Urinary bladder (tissue), 4 donors: ENCODE measurements around the gene HS3ST3B1. TPM values are rescaled to one million over a fixed set of nuclear protein-coding genes. Genes with fewer than 3 reads are reported as not detected.

Experiments
- DNase-seq: peaks from one replicate; pipeline ENCODE4 v3.0.0-alpha.2; 2015; ENCODE audit errors: extremely low spot score
- H3K27ac ChIP-seq: one replicate; pipeline ENCODE4 v1.5.1; 2013; ENCODE audit warnings: low read depth, mild to moderate bottlenecking, moderate library complexity
- H3K36me3 ChIP-seq: one replicate; pipeline ENCODE4 v1.6.1; 2013; ENCODE audit warnings: mild to moderate bottlenecking, moderate library complexity; ENCODE audit not compliant: insufficient read depth
- H3K4me1 ChIP-seq: one replicate; pipeline ENCODE4 v1.6.1; 2013; ENCODE audit warnings: mild to moderate bottlenecking, moderate library complexity; ENCODE audit not compliant: insufficient read depth
- H3K4me3 ChIP-seq: one replicate; pipeline ENCODE4 v1.5.1; 2013; ENCODE audit warnings: low read depth, low read length
- WGBS: extraction: QIAGEN DNeasy Blood & Tissue Kit; methylation state at CpG from one replicate; pipeline ENCODE4 v1.1.7; 2013; 5-methylcytosine and 5-hydroxymethylcytosine counted together
- polyA plus RNA-seq: library from polyadenylated mRNA; stranded (reverse); fragments of 200-250 nt; gene quantifications from one replicate; pipeline ENCODE4 v1.2.3, GENCODE V29; 2013
- total RNA-seq: library from RNA; depleted of rRNA; stranded (reverse); fragments of >200 nt; gene quantifications from one replicate; pipeline ENCODE4 v1.2.3, GENCODE V29; 2014
- donor health status: healthy with polysubstance abuse.
- donor health status: healthy.

HS3ST3B1 gene
- total RNA-seq (2.4 TPM), polyA plus RNA-seq (2.9 TPM)

DNA sequence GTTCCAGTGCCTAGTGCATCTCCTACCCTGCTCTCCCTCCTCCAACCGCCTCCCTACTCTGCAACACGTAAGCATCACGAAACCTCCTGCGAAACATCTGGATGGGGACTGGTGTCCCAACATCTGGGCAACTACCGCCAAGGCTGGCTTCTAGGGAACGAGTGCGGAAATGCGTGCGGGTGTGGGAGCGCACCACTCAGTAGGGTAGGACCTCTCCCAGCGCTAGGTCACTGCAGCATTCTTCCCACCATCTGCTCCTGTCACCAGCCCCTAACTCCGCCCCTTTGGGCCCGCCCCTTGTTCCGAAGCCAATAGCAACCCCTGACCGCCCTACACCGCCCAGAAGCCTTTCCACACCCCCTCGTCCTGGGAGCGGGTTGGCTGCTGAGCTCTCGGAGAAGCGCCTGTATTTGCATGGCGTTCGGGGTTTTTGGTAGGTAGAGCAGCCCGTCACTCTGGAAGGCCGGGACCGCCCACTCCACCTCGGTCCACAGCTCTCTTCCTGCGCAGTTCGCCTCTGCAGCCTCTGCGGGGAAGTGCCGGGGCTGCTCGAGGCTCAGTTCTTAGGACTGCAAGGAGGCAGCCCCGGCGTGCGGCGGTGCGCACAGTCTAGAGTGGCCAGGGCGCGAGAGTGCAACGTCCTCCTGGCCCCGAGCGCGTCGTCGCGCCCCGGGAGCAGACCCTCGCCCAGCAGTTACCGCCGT is at the start of gene HS3ST3B1:
TSS of gene HS3ST3B1 (plus strand) at position 507 of the 704 bp plus-strand sequence. CDS start 438 bp downstream, outside the sequence.
- peak within 1 kb of the TSS; percentile 74 for H3K4me3 ChIP-seq
- DNase-seq: peak; percentile 98
- H3K27ac ChIP-seq: peak within 1 kb of the TSS; percentile 59
- no peaks in the 10 kb centered on the region for H3K36me3 ChIP-seq
- WGBS: under 1% methylated on average over 49 of the region's 49 CpGs
- no peaks in the 10 kb centered on the region for H3K4me1 ChIP-seq

GRCh38 chr17:14261406-14261805 is 39.5 kb upstream of the HS3ST3B1 start:
- H3K27ac ChIP-seq: no peak overlapping the region
- WGBS: 94% methylated on average over 5 of the region's 5 CpGs

DNA sequence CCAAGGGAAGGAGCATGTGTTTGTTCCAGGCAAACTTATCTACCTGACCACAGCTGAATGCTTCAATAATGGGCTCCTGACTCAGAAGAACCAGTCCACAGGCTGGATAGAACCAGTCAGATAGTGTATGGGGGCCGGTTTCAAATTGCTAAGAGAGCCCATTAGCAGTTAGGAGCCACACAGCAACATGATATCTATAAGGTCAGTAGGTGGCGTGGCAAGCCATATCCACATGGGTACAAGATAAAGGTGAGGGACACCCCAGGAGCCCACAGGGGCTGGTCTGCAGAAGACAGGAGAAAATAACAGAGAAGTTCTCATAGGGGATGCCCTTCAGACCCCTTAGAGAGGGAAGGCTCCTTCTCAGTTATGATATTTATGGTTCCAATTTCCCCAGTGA is 32.6 kb upstream of the HS3ST3B1 start:
- no peak overlapping the region for H3K27ac ChIP-seq
- no peaks in the 10 kb centered on the region for H3K4me1 ChIP-seq
- no peaks in the 10 kb centered on the region for H3K36me3 ChIP-seq
- DNase-seq: no peak
- no peak overlapping the region for H3K4me3 ChIP-seq
- 86% methylated on average over 2 of the region's 2 CpGs for WGBS

More at GRCh38 chr17:14261406-14261805, 39.5 kb upstream of the HS3ST3B1 start:
- H3K36me3 ChIP-seq: no peaks in the 10 kb centered on the region
- no peak for DNase-seq
- no peak overlapping the region for H3K4me3 ChIP-seq
- no peaks in the 10 kb centered on the region for H3K4me1 ChIP-seq

GRCh38 chr17:14269473-14269872 is 31.4 kb upstream of the HS3ST3B1 start:
- H3K4me3 ChIP-seq: no peak overlapping the region
- DNase-seq: no peak
- no peaks in the 10 kb centered on the region for H3K36me3 ChIP-seq
- H3K4me1 ChIP-seq: no peaks in the 10 kb centered on the region
- H3K27ac ChIP-seq: no peak overlapping the region
- 36% methylated on average over 5 of the region's 5 CpGs for WGBS

- H3K36me3 ChIP-seq: no peaks in the 10 kb centered on the region
- DNase-seq: no peak
- no peak overlapping the region for H3K27ac ChIP-seq
- 84% methylated on average over 2 of the region's 2 CpGs for WGBS
- H3K4me1 ChIP-seq: no peaks in the 10 kb centered on the region
- H3K4me3 ChIP-seq: no peak overlapping the region
These were observed 30.4 kb upstream of the HS3ST3B1 start for GRCh38 chr17:14270508-14270907.

DNA sequence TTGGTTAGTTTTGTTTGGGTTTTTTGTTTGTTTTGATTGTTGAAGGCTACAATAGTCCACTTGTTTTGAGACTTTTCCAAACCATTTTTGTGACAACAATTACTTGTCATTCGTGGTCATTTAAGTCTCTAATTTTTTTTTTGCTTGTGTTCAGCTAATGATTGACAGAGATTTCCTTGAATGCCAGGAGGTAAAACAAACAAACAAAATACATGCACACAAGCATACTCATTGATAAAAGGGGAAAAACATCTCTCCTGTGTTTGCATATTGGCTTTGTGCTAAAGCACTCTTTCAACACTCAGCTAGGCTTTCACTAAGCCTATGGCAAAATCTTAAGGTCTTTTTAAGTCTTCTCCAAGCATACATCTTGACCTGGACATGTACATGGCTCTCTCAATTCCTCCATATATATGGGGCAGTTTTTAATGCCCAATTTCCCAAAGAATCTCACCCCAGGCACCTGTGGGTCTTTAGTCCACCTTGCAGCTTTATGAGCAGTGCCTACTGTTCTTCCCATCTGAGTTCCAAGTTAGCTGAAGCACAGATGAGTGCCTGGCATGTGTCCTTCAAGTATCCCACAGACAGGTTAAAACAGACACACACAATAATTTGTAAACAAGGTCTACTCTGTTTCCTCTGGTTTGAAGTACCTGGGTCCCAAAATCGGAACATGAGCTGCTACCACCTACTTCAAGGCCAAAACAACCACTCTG is 24.2 kb upstream of the HS3ST3B1 start:
- 77% methylated on average over 2 of the region's 2 CpGs for WGBS
- no peak overlapping the region for H3K4me3 ChIP-seq
- no peak for DNase-seq
- H3K27ac ChIP-seq: no peak overlapping the region
- H3K4me1 ChIP-seq: no peaks in the 10 kb centered on the region
- H3K36me3 ChIP-seq: no peaks in the 10 kb centered on the region

- 95% methylated on average over 3 of the region's 3 CpGs for WGBS
These were observed 19.4 kb upstream of the HS3ST3B1 start for GRCh38 chr17:14281530-14281929.

GRCh38 chr17:14282726-14283125 is 18.2 kb upstream of the HS3ST3B1 start:
- WGBS: 75% methylated on average over 2 of the region's 2 CpGs
- Histone ChIP-seq H3K4me3 (no peak overlapping the region), H3K4me1 (no peaks in the 10 kb centered on the region), H3K36me3 (no peaks in the 10 kb centered on the region), H3K27ac (no peak overlapping the region)
- no peak for DNase-seq

More at GRCh38 chr17:14281530-14281929, 19.4 kb upstream of the HS3ST3B1 start:
- Histone ChIP-seq H3K27ac (no peak overlapping the region), H3K4me1 (no peaks in the 10 kb centered on the region), H3K36me3 (no peaks in the 10 kb centered on the region), H3K4me3 (no peak overlapping the region)
- no peak for DNase-seq

GRCh38 chr17:14289162-14289561 is 11.7 kb upstream of the HS3ST3B1 start:
- no peaks in the 10 kb centered on the region for H3K4me1 ChIP-seq
- H3K4me3 ChIP-seq: no peak overlapping the region
- WGBS: 85% methylated on average over 2 of the region's 2 CpGs
- DNase-seq: no peak
- H3K27ac ChIP-seq: no peak overlapping the region
- H3K36me3 ChIP-seq: no peaks in the 10 kb centered on the region

DNA sequence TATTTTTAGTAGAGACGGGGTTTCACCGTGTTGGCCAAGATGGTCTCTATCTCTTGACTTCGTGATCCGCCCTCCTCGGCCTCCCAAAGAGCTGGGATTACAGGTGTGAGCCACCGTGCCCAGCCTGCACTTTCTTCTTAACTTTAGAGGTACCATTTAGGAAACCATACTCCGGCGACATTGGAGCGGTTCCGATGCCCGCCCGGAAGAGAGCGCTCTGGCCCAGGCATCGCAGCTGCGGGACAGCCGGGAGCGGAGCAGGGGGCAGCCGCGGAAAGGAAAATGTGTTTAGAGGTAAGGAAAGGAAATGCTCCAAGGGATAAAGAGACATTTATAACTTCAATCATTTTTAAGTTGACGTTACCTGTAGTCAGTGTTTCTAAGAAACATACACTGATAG is 6.0 kb upstream of the HS3ST3B1 start:
- Histone ChIP-seq H3K4me1 (no peaks in the 10 kb centered on the region), H3K27ac (no peak overlapping the region), H3K4me3 (no peak overlapping the region), H3K36me3 (no peaks in the 10 kb centered on the region)
- DNase-seq: no peak
- WGBS: 37% methylated on average over 20 of the region's 20 CpGs

DNA sequence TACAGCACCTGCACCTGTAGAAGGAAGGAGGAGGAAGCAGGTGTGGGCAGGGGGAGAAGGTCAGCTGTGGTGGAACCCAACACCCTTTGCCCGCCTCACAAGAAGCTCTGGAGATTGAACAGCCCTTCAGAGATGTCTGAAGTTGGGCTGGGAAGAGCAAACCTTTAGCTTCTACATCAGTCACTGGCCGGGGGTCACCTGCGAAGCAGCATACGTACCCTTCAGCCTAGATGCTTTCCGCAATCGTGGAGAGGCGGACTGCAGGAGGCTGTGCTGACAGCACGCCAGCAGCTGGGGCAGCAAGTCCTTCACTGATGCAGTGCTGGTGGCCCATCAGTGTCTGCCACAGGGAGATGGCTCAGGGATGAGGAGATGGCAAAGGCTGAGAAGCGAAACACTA is 5.2 kb upstream of the HS3ST3B1 start:
- no peak overlapping the region for H3K27ac ChIP-seq
- no peak for DNase-seq
- 84% methylated on average over 9 of the region's 9 CpGs for WGBS
- H3K4me3 ChIP-seq: no peak overlapping the region
- H3K36me3 ChIP-seq: no peaks in the 10 kb centered on the region
- H3K4me1 ChIP-seq: no peaks in the 10 kb centered on the region

DNA sequence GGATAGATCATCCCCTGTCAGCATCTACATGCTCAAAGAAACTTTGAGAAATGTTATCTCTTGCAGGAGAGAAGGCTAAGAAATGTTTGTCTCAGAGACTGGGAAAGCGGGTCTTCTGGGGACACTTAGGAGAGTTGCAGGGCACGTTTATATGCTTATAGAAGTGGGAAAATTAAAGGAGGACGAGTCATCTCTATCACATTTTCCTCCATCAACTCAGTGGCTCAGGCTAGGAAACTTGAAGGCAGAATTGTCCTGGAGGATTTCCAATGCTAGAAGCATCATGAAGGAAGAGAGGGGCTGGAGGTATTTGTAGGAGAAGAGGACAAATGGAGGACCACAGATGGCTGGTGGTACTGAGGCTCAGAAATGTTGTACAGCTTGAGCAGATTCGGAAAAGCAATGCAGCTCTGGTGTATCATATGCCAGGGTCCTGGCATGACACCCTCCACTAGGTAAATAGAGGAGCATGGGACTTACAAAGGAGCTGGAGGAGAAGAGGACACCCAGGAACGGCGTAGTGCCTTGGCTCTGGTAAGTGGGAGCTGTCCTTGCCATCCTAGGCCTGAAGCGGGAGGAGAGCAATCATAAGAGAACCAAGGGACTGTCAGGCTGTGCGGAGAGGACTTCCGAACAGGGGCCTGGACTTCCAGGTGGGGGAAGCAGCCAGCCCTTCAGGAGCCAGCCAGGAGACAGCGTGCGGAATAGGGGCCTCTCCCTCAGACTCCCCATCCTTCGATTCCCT is 4.5 kb upstream of the HS3ST3B1 start:
- Histone ChIP-seq H3K36me3 (no peaks in the 10 kb centered on the region), H3K4me3 (no peak overlapping the region), H3K4me1 (no peaks in the 10 kb centered on the region), H3K27ac (no peak overlapping the region)
- WGBS: 71% methylated on average over 12 of the region's 12 CpGs
- DNase-seq: no peak

GRCh38 chr17:14297161-14297851 is 3.6 kb upstream of the HS3ST3B1 start:
- no peaks in the 10 kb centered on the region for H3K4me1 ChIP-seq

More at GRCh38 chr17:14297161-14297851, 3.6 kb upstream of the HS3ST3B1 start:
- Histone ChIP-seq H3K36me3 (no peaks in the 10 kb centered on the region), H3K4me3 (peak overlapping the region; percentile 33), H3K27ac (no peak overlapping the region)
- 2% methylated on average over 63 of the region's 63 CpGs for WGBS
- no peak for DNase-seq
